Ammon's horn (tissue), 1 donor: ENCODE measurements around the gene MALAT1.
"Not testable (repeated sequence)": the region's sequence is repeated elsewhere in the genome, so short reads cannot be mapped to it uniquely, and the experiment has no call there.

Source experiments
- DNase-seq: peaks from one replicate; pipeline ENCODE4 v3.0.0-alpha.2; 2016; ENCODE audit warnings: low spot score

The MALAT1 gene

DNA sequence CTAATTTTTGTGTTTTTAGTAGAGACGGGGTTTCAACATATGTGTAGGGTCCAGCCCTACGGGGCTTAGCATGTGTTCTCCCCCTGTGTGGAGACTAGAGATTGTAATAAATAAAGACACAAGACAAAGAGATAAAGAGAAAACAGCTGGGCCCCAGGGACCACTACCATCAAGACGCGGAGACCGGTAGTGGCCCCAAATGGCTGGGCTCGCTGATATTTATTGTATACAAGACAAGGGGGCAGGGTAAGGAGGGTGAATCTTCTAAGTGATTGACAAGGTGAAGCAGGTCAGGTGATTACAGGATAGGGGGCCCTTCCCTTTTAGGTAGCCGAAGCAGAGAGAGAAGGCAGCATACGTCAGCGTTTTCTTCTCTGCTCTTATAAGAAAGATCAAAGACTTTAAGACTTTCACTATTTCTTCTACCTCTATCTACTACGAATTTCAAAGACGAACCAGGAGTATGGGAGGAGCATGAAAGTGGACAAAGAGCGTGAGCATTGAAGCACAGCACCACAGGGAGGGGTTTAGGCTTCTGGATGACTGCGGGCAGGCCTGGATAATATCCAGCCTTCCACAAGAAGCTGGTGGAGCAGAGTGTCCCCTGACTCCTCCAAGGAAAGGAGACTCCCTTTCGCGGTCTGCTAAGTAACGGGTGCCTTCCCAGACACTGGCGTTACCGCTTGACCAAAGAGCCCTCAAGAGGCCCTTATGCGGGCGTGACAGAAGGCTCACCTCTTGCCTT, 23.1 kb downstream of the MALAT1 start:
- not testable (repeated sequence) for DNase-seq

DNA sequence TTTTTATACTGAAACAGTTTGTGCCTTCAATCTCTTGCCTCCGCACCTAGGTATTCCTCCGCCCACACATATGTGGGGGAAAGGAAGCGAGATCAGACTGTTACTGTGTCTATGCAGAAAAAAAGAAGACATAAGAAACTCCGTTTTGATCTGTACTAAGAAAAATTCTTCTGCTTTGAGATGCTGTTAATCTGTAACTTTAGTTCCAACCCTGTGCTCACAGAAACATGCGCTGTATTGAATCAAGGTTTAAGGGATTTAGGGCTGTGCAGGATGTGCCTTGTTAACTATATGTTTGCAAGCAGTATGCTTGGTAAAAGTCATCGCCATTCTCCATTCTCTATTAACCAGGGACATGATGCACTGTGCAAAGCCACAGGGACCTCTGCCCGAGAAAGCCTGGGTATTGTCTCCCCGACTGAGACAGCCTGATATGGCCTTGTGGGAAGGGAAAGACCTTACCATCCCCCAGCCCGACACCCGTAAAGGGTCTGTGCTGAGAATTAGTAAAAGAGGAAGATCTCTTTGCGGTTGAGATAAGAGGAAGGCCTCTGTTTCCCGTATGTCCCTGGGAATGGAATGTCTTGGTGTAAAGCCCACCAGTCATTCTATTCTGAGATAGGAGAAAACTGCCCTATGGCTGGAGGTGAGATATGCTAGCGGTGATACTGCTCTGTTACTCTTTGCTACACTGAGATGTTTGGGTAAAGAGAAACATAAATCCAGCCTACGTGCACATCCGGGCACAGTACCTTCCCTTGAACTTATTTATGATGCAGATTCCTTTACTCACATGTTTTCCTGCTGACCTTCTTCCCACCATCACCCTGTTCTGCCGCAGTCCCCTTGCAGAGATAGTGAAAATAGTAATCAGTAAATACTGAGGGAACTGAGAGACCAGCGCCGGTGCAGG, 24.1 kb downstream of the MALAT1 start:
- DNase-seq: peak; percentile 52

DNA sequence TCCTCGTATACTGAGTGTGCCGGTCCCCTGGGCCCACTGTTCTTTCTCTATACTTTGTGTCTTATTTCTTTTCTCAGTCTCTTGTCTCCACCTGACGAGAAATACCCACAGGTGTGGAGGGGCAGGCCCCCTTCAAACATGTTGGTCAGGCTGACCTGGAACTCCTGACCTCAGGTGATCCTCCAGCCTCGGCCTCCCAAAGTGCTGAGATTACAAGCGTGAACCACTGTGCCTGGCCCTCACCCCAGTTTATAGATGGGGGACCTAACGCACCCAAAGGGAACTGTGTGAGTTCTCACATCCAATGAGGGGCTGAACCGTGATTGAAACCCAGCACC, 24.8 kb downstream of the MALAT1 start:
- DNase-seq: not testable (repeated sequence)

DNA sequence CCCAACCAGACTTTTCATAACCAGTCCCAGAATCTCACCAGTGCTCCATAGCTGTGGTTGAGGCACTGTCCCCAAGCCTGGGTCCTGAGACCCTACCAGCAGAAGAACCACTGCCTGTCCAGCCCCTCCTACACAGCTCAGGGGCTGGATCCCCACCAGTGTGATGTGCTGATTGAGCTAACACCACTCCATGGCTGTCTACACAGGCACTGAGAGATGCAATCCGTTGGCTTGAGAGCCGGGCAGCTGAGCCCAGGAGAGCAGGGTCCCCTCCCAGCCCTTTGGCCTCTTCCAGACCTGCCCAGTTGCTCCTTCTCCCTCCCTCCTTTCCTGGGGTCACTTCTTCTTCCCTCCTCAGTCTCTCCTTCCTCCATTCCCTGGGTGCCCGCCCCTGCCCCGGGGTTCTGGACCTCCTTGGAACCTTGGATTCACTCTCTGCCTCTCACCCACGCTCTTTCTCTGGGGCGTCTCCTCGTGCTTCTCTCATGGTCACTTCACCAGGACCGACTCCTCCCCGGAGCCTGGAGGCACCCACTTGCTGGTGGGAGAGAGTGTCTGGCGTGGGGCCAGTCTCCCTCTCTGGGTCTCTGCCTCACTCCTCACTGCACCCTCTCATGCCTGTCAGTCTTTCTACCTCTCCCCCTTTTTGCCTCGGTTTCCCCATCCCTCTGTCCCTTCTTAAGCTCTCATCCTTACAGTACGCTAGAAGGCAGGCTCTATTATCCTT, 25.3 kb downstream of the MALAT1 start:
- peak; percentile 47 for DNase-seq

DNA sequence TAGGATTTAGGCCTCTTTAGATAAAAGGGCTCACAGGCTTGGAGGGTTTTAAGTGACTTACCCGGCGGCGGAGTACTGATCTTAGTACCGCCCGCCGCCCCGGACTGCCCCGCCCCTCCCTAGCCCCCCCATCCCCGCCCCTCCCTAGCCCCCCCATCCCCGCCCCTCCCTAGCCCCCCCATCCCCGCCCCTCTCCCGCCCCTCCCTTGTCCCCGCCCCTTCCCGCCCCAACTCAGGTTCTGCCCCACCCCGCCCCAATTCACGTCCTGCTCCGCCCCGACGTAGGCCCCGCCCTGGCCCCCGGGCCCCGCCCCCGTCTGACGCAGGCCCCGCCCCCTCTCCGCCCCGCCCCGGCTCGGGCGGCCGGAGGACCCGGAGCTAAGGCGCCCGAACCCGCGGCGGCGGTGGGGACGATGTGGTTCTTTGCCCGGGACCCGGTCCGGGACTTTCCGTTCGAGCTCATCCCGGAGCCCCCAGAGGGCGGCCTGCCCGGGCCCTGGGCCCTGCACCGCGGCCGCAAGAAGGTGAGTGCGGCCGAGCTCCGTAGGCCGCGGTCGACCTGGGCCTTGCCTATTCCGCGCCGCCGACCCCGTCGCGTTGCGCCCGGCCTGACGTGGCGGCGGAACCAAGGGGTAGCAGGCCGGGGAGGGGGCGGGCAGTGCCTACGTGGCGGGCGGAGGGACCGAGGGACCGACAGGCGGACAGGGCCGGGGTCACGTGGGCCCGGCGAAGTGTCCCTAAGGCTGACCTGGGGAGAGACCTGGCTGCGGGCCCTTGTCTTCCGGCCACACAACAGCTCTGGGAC, 26.1 kb downstream of the MALAT1 start, which contains the start of gene SCYL1:
Gene SCYL1 (plus strand): TSS at position 343 of the 805 bp plus-strand sequence. CDS start 71 bp downstream, at position 414.
- DNase-seq: peak; percentile 93

DNA sequence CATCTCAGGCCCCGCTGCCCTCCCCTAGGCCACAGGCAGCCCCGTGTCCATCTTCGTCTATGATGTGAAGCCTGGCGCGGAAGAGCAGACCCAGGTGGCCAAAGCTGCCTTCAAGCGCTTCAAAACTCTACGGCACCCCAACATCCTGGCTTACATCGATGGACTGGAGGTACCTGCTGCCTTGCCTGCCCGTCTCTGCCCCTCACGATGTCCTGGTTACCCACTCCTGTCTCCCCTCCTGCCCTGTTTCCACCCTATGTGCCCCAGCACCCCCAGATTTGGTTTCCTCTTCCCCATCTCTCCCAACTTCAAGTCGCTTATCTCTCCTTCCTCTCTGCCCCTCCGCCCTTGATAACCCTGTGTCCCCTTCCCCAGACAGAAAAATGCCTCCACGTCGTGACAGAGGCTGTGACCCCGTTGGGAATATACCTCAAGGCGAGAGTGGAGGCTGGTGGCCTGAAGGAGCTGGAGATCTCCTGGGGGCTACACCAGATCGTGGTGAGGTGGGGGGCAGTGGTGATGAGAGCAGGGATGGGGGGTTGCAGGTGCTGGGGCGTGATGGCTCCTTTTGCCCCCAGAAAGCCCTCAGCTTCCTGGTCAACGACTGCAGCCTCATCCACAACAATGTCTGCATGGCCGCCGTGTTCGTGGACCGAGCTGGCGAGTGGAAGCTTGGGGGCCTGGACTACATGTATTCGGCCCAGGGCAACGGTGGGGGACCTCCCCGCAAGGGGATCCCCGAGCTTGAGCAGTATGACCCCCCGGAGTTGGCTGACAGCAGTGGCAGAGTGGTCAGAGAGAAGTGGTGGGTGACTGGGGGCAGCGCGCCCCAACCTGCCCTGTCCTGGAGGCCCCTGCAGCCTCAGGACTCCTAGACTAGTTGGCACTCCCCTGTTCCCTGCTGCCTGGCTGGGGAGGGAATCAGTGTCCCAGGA, 27.0 kb downstream of the MALAT1 start:
- DNase-seq: no peak

DNA sequence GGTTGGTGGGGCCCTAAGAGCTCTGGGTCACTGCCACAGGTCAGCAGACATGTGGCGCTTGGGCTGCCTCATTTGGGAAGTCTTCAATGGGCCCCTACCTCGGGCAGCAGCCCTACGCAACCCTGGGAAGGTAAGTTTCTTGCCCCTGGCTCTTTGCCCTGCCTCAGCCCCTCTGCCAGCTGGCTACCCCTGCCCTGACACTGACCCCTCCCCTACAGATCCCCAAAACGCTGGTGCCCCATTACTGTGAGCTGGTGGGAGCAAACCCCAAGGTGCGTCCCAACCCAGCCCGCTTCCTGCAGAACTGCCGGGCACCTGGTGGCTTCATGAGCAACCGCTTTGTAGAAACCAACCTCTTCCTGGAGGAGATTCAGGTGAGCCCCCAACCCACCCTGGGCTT, 27.9 kb downstream of the MALAT1 start:
- DNase-seq: no peak

DNA sequence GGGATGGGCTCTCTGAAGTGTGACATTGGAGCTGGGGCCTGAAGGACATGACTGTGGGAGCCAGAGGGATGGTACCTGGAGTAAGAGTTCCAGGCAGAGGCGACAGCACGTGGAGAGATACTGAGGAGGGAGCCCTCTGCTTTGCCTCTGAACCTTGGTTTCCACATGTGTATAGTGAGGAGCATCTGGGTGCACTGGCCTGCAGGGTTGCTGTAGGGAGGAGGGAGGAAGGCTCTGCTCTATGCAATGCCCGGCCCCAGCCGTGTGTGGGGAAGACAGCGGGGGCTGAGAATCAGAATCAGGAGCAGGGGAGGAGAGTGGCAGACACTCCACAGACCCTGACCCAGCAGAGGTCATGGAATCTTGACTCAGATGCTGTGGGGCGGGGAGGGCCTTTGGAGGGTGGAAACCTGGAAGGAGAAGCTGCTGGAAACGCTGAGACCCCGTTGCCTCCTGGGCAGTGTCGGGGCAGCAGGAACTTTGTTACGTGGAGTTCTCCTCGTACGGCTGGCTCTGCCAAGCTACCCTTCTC, 30.0 kb downstream of the MALAT1 start:
- no peak for DNase-seq

DNA sequence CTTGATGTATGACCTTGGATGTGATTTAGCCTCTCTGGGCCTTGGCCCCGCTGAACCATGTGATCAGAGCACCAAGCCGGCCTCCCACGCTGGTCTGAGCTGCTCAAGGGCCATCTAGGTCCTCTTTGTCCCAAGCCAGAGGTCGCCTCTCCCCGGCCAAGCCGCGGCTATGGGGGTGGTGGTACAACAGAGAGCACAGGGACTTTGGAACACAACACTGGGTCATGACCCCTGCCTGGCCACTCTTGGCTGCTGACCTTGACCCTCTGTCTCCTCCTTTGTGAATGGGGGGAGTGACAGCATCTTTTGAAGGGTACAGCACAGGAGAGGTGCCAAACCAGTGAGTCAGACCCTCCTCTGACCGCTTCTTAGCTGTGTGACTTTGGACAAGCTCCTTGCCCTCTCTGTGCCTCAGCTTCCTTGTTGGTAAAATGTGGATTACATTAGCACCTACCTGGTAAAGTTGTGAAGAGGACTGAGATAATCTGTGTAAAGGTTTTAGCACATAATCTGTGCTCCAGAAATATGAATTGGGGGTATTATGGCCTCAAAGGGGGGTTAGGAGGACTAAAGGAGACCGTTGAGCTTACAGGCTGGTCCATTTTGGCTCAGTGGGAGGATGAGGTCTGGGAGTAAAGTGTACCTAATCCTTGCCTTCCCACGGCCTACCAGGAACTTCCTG, 30.8 kb downstream of the MALAT1 start:
- DNase-seq: no peak

DNA sequence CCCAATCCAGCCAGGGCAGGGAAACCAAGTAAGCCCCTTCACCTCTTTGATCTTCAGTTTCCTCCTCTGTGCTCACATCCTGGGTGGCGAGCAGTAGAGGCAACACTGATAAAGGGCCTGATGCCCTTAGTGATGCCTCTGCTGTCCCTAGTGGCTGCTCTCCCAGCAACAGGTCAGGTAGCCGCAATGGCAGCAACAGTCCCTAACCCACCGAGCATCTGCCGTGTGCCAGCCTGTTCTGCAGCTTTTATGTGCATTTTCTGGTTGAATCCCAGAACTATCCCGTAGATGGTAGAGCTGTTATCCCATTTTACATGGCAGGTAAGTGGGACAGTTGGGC, 31.3 kb downstream of the MALAT1 start:
- no peak for DNase-seq

DNA sequence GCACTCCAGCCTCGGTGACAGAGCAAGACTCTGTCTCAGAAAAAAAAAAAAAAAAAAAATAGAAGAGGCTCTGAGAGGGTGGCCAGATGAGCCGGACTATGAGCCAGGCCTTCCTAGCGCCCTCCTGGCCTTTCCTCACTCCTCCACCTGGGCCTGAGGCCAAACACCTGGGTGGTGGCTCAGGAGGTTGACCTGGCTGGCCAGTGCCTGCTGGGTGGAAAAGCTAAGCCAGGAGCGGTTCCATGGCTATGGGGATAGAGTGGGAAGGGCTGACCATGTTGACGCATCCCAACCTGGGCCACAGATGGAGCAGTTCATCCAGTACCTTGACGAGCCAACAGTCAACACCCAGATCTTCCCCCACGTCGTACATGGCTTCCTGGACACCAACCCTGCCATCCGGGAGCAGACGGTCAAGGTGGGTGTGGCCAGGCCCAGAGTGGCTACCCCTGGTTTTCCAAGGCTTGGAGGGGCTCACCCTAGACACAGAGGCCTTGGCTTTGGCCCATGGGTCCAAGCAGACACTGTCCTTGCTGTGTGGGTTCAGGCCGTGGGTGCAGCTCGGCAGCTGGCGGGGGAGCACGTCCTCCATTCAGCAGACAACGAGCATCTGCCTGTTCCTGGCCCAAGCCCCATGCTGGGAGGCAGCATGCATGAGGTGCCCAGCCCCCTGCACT, 33.7 kb downstream of the MALAT1 start:
- no peak for DNase-seq

DNA sequence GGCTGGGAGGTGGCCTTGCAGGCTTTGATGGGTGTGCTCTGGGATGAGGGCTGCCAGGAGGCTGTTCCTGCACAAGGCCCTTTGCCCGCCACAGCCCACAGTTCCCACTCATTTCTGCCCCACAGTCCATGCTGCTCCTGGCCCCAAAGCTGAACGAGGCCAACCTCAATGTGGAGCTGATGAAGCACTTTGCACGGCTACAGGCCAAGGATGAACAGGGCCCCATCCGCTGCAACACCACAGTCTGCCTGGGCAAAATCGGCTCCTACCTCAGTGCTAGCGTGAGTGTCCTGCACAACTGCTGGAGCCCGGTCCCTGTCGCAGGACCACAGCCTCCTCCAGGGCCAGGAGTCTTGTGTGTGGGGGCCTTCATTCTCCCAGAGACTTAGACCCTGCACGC, 36.3 kb downstream of the MALAT1 start:
- no peak for DNase-seq

DNA sequence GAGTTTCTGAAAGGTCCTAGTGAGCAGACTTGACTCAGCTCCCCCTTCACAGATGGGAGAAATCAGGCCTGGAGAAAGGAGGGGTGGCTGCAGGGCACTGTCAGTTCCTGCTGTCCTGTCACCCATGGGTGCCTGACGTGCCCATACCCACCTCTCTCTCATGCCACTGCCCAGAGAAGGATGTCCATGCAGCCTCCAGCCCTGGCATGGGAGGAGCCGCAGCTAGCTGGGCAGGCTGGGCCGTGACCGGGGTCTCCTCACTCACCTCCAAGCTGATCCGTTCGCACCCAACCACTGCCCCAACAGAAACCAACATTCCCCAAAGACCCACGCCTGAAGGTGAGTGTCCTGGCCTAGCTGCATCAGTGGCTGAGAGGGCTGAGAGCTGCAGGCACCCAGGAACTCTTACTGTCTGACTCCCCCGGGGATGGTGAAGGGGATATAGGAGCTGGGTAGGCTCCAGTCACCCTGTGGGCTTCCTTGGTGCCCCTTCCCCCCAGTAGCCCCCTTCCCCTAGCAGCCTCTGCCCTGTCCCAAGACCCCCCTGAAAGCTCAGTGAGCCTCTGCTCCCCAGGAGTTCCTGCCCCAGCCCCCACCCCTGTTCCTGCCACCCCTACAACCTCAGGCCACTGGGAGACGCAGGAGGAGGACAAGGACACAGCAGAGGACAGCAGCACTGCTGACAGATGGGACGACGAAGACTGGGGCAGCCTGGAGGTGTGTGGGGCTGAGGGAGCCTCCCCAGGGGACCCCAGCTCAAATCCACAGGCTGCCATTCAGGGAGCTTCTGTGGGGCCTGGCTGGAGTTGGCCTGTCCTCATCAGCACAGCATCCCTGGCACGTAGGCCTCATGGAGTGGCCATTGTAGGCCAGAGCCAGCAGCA, 37.8 kb downstream of the MALAT1 start:
- no peak for DNase-seq

DNA sequence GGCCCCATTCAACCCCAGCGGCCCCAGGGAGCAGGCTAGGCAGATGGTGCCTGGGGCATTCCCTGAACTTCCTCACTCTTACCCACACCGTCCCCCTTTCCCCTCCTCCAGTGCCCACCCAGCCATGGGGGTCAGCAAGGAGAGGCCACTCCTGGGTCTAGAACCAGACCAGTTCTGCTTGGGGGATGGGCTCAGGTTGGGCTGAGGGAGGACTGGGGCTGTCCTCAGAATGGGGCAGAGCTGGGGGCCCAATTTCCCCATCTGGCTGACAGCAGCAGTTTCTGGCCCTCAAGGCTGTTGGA, 38.4 kb downstream of the MALAT1 start:
- DNase-seq: no peak

DNA sequence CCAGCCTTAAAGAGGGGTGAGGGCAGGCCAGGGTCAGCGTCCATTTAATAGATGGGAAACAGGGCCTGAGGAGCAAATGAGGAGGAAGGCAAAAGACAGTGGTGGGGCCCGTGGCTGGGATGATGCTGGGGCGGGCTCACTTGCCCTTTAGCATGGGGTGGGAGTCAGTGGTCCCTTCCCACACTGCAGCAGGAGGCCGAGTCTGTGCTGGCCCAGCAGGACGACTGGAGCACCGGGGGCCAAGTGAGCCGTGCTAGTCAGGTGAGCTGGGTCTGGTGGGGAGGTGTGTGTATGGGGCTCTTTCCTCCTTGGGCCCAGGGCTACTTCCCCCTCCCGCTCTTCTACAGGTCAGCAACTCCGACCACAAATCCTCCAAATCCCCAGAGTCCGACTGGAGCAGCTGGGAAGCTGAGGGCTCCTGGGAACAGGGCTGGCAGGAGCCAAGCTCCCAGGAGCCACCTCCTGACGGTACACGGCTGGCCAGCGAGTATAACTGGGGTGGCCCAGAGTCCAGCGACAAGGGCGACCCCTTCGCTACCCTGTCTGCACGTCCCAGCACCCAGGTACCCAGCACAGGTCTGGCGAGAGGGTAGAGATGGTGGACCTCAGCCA, 38.9 kb downstream of the MALAT1 start:
- DNase-seq: no peak

DNA sequence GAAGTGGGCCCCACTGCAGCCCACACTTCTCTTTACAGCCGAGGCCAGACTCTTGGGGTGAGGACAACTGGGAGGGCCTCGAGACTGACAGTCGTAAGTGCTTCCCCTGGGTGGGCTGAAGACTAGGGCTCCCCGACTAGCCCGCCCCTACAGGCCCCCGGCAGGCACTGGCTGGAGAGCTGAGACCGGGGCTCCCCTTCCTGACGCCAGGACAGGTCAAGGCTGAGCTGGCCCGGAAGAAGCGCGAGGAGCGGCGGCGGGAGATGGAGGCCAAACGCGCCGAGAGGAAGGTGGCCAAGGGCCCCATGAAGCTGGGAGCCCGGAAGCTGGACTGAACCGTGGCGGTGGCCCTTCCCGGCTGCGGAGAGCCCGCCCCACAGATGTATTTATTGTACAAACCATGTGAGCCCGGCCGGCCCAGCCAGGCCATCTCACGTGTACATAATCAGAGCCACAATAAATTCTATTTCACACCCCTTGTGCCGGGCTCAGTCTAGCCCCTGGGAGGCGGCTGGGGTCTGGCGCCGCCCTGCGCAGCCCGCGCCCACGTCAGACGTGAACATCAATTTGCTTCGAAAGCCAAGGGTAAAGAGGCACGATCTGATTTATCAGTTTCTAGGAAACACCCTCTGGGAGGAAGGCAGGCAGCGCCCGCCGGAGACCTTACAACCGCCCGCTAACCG, 39.5 kb downstream of the MALAT1 start:
- no peak for DNase-seq
